Activated T-cell treated with anti-CD3 and anti-CD28 coated beads, Interleukin-2, amount 50 U/mL, for 48 hours (primary cell): ENCODE results near the gene ATP5F1D.

Source experiments
- DNase-seq, 2 experiments: peaks; one replicate each; pipeline ENCODE4 v3.0.0-alpha.2; 2020

The ATP5F1D gene

DNA sequence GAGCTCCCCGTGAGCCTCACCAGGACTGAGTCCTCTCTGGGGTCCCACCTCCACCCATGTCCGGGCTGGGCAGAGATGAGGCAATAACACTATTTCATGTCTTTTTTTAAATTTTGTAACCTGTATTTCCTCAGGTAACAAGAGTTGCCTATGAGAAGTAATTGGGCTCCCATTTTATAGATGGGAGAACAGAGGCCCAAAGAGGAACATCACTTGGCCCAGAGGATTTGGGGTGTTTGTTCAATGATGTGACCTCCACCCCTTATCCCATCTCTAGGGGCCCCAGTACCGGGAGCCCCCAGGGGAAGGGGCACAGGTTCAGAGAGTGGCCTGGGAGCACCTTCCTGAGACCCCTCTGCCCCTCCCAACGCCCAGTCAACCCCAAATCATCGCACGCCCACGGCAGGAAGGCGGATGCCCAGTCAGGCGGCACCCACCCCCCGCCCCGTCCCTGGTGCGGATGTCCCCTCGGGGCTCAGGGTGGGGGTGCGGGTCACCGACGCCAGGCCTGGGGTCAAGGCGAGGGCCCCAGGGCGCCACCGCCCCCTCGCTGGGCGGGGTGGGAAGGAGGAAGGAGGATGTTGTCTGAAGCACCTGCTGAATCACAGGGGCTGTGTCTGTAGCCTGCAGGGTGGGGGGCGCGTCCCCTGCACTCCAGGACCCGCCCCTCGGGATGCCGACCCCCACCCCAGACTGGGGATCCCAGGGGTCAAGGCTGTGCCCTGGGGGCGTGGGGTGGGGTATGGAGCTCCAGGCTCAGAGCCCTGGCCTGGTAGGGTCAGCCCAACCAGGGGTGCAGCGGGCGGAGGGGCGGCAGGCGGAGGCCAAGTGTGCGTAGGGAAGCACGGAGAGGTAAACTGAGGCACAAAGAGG lies 18.6 kb downstream of the ATP5F1D start:
- peak; percentile 73 to 78 for DNase-seq

DNA sequence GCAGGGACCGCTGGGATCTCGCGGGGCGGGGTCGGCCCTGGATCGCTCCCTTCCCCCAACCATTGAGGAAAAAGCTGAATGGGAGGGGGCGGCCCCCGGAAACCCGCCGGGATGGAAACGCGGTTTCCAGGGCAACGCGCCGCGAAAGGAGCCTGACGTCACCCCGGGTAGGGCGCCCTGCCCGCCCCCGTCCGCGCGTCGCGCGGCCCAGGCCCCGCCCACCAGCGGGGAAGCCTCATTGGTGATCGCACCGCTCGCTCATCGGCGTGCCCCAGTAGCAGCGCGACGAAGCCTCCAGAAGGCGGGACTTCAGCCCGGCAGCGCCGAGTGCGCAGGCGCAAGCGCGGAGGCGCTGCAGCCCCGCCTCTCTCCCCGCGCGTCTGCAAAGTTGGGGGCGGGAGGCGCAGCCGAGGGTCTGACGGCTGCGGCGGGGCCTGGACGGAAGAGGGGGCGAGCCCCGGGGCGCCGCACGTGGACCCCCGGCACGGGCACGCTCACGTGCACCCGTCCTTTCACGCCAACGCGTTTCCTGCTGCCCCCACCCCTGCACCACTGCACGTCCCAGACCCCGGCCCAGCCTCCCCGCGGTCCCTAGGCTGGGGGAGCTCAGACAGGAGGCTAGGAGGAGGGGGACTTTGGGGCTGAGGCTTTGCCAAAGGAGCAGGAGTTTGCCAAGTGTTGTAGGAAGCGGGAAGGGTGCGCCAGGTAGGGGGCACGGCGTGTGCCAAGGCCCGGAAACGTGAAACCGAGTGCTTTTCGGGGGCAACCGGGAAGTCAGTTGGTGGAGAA lies 19.4 kb downstream of the ATP5F1D start:
- DNase-seq, result peak; percentile 97 to 99

DNA sequence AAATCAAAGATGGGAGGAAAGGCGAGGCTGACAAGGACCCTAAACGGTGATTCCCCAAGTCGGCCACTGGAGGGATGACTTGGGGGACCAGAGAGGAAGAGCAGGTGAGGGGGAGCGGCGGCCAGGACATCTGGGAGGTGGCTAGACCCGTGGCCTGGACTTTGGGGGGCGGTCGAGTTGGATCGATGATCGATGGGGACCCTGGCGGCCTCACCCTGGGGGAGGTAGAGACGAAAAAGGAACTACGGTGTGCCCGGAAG lies 19.9 kb downstream of the ATP5F1D start:
- no peak for DNase-seq

DNA sequence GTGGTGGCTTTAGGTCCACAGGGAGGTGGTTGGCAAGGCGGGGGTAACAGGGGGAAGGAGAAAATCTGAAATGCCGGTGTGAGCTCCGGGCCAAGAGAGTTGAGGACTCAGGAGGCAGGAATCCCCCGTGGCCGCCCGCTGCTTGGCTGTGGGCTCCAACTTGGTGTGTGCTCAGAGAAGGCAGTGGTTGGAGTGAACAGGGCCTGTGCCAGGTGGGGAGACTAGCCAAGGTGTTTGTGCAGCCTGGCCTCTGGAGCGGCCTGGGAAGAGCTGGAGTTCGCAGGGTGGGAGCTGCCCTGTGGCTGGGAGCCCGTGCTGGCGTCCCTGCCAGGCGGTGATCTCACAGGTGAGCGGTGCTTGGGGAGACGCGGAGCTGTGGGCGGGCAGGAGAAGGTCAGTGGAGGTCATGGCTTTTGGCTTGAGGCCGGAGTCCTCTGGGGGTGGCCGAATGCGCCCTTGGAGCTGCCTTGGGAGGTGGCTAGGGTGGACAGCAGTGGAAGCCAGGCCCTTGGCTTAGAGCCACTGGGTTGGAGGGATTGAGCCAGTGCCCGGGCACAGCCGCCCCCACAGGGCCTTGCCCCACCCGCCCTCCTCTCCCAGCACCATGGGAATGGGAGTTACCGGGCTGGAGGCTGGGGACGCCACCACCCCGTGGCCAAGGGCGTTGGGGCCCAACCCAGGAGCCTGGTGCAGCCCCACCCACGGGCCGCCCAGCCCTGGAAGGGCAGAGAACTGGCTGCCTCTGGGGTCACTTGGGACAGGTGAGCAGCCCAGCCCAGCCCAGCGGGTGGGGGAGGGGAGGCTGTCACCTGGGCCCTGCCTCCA lies 20.5 kb downstream of the ATP5F1D start:
- no peak for DNase-seq

DNA sequence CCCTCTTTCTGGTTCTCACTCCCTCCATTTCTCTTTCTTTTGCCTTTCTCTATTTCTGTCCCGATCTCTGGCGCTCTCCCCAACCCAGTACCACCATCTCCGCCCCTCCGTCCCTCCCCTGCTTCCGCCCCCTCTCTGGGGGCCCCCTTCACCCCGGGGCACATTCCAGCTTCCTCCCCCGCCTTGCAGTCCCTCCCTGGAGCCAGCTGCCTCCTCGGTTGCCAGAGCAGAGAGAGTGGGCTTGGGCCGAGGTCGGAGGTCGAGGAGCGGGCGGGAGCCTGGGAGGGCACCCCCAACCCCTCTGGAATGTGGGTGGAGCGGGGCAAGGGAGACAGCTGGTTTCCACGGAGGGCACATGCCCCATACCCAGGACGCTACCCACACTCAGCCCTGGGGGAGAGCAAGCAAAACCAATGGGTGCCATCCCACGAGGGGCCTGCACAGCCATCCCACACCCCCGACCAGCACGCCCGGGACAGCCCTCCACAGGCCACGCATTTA lies 21.1 kb downstream of the ATP5F1D start:
- DNase-seq, result no peak

DNA sequence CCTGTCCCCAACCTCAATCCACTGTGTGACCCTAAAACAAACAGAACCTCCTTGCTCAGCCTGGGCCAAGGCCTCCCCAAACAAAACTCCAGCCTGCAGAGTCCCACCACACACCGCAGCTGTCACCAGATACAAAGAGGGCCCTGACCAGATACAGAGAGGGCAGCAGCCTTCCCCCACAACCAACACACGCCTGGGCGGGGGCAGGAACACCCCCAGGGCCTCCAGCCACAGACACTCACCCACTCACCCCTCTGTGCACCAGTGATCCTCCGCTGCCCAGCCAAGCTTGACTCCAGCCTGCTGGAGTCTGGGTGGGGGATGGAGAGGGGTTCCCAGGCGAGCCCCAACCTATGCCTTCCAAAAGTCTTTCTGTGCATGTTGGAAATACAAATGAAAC lies 21.6 kb downstream of the ATP5F1D start:
- no peak for DNase-seq

DNA sequence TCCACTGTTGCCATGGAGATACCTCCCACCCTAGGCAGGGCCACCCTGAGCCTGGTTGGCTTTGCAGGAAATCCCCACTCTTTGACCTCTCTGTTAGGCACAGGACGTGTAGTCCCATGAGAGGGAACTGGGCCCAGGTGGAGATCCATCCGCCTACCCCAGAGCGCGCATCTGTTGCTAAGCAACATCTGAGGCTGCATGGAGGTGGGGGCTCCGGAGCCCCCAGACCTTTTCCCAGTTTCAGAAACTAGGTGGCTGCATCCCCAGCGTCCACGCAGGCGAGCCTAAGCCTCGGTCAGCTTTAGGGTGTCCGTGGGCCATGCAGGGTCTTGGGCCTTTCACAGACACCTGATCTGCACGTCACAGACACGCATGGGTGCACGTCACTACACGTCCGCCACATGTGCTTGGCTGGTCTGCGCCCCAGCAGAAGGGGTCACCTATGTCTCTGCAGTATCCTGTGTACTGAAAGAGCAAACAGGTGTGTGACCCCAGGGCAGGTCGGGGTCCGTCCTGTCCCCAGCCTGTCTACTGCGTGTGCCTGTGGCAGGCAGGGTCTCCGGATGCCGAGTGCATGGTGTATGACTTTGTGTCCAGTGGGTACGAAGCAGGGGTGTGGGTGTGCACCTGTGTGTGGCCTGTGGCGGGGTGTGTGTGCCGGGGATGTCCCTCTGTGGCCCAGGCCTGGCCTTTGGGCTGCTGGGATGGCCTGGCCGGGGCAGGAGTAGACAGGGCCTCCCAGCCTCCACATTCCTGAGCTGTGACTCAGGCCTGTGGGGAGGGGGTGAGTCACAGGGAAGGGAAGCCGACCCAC lies 23.5 kb downstream of the ATP5F1D start:
- DNase-seq, result no peak

DNA sequence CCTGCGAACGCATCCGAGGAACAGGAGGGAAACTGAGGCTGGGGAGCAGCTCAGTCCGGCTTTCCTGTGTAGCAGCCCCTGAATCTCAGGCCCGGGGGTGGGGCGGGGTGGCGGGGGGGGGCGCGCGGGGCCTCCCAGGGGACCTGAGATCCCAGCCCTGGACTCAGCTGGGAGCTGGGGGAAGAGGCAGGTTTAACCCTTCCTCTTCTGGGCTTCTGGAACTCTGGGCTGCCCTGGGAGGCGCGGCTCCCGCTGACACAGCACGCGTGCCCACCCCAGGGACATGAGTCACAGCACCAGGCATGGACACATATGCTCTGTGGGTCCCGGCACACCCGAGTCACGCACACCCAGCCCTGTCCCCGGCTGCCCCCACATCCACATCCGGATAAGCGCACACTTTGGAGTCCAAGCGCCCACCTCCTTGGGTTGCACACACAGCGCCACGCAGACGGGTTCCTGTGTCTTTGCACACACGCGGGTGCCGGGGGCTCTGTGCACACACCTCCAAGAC lies 24.1 kb downstream of the ATP5F1D start:
- peak; percentile 67 to 73 for DNase-seq

DNA sequence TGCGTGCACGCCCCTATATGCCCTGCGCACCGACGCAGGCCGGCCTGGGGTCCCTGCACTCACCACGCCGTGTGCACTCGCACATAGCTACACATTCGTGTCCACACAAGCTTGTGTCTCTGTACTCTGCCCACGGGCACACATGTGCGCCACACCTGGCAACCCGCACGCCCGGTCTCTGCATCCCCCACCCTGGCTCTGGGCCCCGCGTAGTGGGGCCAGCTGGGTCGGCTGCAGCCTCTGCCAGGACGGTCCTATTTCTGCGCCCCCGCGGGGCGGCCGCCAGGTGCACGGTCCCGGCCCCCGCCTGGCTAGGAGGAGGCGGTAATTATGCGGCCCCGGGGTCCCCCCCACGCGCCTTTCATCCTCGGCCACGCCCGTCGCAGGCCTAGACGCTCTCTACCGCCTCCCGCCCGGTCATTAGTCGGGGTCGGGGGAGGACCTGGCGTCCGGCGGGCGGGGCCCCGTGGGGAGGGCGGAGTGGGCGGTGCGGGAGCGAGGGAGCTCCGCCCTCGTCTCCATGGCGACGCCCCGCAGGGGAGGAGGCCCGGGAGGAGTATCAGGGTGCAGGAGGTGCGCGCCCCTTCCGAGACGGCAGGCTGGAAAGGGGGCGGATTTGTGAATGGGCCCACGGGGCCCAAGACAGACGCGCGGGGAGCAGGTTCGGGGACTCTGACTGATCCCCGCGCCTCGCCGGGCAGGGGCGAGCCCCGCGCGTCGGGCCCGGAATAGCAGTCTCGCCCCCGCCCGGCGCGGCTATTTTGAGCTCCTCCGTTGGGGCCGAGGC lies 24.8 kb downstream of the ATP5F1D start:
- peak; percentile 89 to 92 for DNase-seq

DNA sequence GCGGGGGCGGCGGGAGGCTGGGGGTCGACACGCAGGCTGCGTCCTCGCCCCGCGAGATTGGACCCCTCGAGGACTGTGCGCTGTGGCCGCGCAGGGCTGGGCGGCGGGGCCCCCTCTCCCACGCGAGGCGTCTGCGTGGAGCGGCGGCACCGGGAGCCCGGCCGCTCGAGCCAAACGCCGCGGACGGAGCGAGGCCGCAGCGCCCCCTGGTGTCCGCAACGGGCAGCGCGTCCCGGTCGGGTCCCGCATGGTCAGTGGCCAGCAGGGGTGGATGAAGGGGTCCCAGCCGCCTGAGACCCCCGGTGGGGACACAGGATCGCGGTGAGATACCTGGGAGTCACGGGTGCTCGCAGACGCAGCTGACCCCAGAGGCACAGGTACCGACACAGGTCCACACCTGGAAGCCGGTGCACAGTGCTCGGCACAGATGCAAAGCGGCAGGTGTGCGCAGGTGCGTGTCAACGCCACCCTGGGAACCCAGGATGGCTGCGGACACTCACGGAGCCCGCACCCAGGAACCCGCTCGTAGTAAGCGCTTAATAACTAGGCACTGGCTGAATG lies 25.4 kb downstream of the ATP5F1D start:
- peak; percentile 84 to 87 for DNase-seq

DNA sequence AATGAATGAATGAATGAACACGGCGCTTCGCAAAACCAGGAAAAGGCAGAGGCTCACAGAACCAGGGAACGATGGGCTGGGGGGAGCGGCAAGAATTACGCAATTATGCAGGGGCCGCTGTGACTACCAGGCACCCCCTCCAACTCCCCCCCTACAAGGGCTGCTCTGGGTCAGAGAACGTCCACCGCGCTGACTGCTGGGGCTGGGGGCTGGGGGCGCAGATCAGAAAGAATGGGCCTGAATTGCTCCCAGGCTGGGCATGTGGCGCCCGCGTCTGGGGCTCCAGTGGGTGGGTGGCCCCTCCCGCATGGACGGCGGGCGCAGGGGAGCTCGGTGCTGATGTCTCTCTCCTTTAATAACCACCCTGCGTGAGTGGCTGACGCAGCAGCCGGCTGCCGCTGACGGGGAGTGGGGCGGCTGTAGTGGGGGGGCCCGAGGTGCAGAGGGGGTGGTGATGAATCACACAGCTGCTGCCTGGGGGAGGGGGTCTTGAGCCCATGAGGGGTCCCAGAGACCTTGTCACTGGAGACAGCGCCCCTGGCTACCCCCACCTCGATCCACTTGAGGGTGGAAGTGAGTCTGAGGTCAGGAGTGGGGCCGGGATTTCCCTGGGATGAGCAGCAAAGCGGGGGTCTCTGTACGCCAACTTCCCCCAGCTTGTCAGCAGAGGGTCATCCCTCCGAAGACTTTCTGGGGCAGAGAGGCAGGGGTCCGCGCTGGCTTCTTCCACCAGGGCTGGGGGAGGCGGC lies 26.1 kb downstream of the ATP5F1D start:
- DNase-seq, result no peak

DNA sequence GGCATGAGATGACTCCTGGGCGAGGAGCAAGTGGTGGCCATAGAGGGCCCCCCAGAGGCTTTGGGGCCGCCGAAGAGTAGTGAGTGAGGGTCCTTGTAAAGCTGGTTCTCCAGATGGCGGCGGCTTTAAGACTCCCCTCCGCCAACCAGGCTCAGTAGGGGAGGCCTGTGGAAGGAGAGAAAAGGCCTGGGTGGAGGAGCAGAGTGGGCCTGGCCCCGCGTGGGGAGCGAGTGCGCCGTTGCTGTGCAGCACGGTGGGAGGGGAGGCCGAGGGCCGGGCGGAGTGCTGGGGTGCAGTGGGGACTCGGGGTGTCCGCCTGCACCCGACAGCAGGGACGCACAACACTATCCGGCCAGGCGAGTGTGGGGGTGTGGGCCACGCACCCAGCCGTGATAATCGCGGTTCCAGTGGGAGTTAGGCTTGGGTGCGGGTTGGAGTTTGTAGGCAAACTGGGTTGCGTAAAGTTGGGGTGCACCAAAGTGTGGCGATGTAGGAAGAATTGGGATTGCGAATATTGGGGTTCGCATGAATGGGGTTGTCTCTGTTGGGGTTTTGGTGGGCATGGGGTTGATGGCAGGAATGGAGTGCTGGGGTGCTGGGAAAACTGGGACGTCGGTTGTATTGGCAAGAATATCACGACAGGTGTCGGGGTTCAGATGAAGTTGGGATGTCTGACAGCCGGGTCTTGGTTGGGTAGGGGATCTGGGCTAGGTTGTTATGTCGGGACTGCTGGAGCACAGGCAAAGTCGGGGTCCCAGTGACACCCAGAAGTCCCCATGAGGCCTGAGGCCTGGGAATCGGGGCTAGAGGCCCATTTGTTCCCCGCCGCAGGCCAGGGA lies 26.9 kb downstream of the ATP5F1D start:
- DNase-seq, result no peak

DNA sequence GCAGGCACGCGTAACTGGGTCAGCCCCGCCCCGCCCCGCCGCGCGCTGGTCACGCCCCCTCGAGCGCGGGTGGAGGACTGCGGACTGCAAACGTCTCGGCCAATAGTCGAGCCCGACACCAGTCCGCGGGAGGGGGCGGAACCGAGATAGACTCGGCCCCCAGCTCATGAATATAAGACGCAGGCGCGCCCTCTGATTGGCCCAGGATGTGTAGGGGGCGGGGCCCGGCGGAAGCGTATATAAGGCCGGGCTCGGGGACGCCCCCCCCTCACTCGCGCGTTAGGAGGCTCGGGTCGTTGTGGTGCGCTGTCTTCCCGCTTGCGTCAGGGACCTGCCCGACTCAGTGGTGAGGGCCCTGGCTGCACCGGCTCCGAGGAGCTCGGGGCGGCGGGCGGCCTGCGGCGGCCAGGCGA lies 27.5 kb downstream of the ATP5F1D start, which contains the start of gene CIRBP:
Gene CIRBP (plus strand): TSS at position 268 of the 413 bp plus-strand sequence. CDS start 1,602 bp downstream, outside the sequence.
- DNase-seq, result peak; percentile 99 to 100

DNA sequence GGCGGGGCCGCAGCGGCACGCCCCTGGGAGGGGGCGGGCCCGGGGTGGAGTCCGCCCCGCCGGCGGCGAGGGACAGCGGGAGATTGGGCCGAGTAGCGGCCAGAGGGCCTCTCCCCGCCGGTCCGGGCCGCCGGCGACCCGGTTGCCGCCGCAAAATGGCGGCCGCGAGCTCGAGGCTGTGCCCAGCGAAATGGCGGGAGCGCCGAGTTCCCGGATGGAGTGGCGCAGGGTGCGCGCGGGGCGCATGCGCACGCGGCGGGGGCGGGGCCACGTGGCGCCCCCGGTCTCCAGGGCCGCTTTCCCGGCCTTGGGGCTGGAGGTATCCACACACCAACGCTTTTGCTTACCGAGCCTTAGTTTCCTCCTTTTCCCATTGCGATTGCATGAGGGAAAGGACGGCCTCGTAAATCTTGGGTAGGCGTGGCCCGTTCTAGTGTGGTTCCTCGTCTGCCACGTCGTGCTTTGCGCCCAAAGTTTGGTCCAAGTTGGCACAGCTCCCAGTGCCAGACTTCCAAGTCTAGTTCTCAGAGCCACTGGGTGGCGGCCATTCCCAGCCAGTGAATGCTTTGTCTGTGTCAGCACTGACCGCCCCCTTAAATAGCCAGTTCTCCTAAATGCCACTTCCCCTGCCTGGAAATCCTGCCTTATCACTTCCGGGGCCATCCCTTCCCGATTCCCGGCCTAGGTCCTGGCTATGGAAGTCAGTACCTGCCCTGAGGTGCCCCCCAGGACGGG lies 28.1 kb downstream of the ATP5F1D start:
- DNase-seq, result peak; percentile 88 to 91

DNA sequence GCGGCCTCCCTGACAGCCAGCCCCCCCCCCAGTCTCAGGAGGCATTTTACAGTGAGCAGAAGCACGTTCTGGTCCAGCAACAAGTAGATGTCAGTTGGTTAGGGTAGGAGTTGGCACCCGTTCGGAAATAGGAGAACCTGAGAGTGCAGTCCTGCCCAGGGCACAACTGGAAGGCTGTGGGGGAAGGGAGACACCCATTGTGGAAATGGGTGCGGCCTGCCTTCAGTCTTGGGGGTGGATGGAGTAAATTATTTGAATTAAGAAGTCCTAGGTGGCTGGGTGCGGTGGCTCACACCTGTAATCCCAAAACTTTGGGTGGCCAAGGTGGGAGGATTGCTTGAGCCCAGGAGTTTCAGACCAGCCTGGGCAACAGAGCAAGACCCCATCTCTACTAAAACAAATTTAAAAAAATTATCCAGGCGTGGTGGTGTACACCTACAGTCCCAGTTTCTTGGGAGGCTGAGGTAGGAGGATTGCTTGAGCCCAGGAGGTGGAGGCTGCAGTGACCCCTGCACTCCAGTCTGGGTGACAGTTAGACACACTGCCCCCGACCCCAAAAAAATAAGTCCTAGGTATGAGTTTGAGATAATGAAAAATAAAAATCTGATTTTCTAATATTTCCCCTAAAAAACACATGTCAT lies 28.8 kb downstream of the ATP5F1D start:
- DNase-seq, result peak; percentile 57 to 58

DNA sequence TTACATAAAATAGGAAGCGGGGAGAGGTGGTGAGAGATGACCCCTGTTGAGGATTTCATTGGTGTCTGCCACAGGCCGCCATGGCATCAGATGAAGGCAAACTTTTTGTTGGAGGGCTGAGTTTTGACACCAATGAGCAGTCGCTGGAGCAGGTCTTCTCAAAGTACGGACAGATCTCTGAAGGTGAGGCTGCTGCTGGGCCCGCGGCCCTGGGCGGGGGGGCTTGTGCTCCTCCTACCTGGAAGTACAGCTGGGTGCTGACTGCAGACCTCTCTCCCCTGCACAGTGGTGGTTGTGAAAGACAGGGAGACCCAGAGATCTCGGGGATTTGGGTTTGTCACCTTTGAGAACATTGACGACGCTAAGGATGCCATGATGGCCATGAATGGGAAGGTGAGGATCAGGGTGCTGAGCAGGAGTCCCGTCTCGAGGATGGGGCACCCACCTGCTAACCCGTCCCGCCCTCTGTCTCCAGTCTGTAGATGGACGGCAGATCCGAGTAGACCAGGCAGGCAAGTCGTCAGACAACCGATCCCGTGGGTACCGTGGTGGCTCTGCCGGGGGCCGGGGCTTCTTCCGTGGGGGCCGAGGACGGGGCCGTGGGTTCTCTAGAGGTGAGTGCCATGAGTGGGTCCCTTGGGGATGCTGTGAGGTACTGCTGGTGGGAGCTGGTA lies 29.4 kb downstream of the ATP5F1D start:
- DNase-seq, result no peak
